HCT116 (cell line): ENCODE measurements around the gene MAGT1. TPM values are rescaled to one million over a fixed set of nuclear protein-coding genes. Genes with fewer than 3 reads are reported as not detected.

Experiments
- ATAC-seq: fragments of 200-7000 bp; cut with Tn5 transposase; 2 replicates; pipeline ENCODE4 v1.9.1; 2020; ENCODE audit warnings: mild to moderate bottlenecking, moderate library complexity
- BruUV-seq: library from RNA; stranded (reverse); fragments of 400-500 nt; replicated peaks from 2 replicates; lab custom pipeline; 2021; lab: Mats Ljungman, UMichigan
- CTCF ChIA-PET: fragments of 300-600 bp; sonication (Branson Sonifier 250); formaldehyde crosslinking; loops from one replicate; lab custom pipeline; 2021; ENCODE audit warnings: antibody characterized with exemption; lab: Charles Lee
- POLR2A ChIA-PET: fragments of 300-600, 350-600 bp; sonication (Branson Sonifier 250); formaldehyde crosslinking; loops from one replicate; lab custom pipeline; 2021; ENCODE audit warnings: antibody characterized with exemption; lab: Charles Lee
- RAD21 ChIA-PET, 2 experiments: fragments of 300-600 bp; sonication (Branson Sonifier 250); formaldehyde crosslinking; loops; one replicate each; lab custom pipeline; 2023; ENCODE audit warnings: low total read pairs in 2 of 2; ENCODE audit not compliant: uncharacterized antibody in 2 of 2, unreplicated experiment in 2 of 2, low non-redundant PET in 1 of 2; lab: Charles Lee
- DNase-seq: peaks from one replicate; pipeline ENCODE4 v3.0.0-alpha.2; 2010; ENCODE audit warnings: low read depth, low spot score
- H2AFZ ChIP-seq: fragments of 200-600 bp; shearing (Covaris generic), sonication (generic); 2 replicates; pipeline ENCODE4 v1.6.1; 2017; ENCODE audit warnings: low read depth, mixed run types, mixed read lengths, antibody characterized with exemption, low read length; ENCODE audit not compliant: poor library complexity, severe bottlenecking
- H3K27ac ChIP-seq: 2 replicates; pipeline ENCODE4 v1.5.1; 2012; ENCODE audit warnings: low read depth, low read length
- H3K27me3 ChIP-seq: fragments of 200-600 bp; sonication (generic); 2 replicates; pipeline ENCODE4 v1.6.1; 2016; ENCODE audit warnings: mixed run types, low read length, mixed read lengths; ENCODE audit not compliant: insufficient read depth
- H3K36me3 ChIP-seq, 2 experiments: fragments of 200-500 bp in 1 of 2; fragments of 200-600 bp in 1 of 2; sonication (Bioruptor generic) in 1 of 2; sonication (generic) in 1 of 2; 2 replicates each; pipeline versions ENCODE4 v1.5.1 to v1.6.1; 2014 to 2016; ENCODE audit warnings: low read length in 2 of 2, inconsistent platforms in 1 of 2, mixed read lengths in 1 of 2, mixed run types in 1 of 2; ENCODE audit not compliant: insufficient read depth in 2 of 2, control insufficient read depth in 1 of 2
- H3K4me1 ChIP-seq, 2 experiments: fragments of 200-600 bp in 1 of 2; sonication (generic) in 1 of 2; 2 replicates each; pipeline versions ENCODE4 v1.5.1 to v1.6.1; 2012 to 2017; ENCODE audit warnings: low read length in 2 of 2, inconsistent platforms in 1 of 2, mild to moderate bottlenecking in 1 of 2, mixed read lengths in 1 of 2, mixed run types in 1 of 2, moderate library complexity in 1 of 2; ENCODE audit not compliant: insufficient read depth in 2 of 2, control insufficient read depth in 1 of 2
- H3K4me2 ChIP-seq: fragments of 200-600 bp; sonication (generic); 2 replicates; pipeline ENCODE4 v1.6.1; 2017; ENCODE audit warnings: mixed run types, low read length, mixed read lengths
- H3K4me3 ChIP-seq, 2 experiments: fragments of 200-600 bp in 1 of 2; sonication (generic) in 1 of 2; replicated peaks in 1 of 2; 2 replicates each; pipeline ENCODE4 v1.5.1; 2011 to 2016; ENCODE audit warnings: low read length in 2 of 2, control low read depth in 1 of 2, low read depth in 1 of 2, mild to moderate bottlenecking in 1 of 2, mixed read lengths in 1 of 2, mixed run types in 1 of 2
- H3K79me2 ChIP-seq: fragments of 200-600 bp; sonication (generic); 2 replicates; pipeline ENCODE4 v1.6.1; 2017; ENCODE audit warnings: mild to moderate bottlenecking, mixed run types, low read length, moderate library complexity, mixed read lengths; ENCODE audit not compliant: insufficient read depth
- H3K9ac ChIP-seq: fragments of 200-600 bp; sonication (generic); 2 replicates; pipeline ENCODE4 v1.6.1; 2016; ENCODE audit warnings: low read length, mixed read lengths
- H3K9me2 ChIP-seq: fragments of 200-600 bp; sonication (generic), shearing (Covaris generic); 2 replicates; pipeline ENCODE4 v1.6.1; 2017; ENCODE audit warnings: mixed run types, mild to moderate bottlenecking, moderate library complexity; ENCODE audit not compliant: insufficient read depth
- H3K9me3 ChIP-seq, 2 experiments: fragments of 200-500 bp in 1 of 2; fragments of 200-600 bp in 1 of 2; sonication (Bioruptor generic) in 1 of 2; sonication (generic) in 1 of 2; 2 replicates each; pipeline ENCODE4 v1.6.1; 2014 to 2017; ENCODE audit warnings: low read length in 2 of 2, mixed read lengths in 2 of 2, inconsistent platforms in 1 of 2, low read depth in 1 of 2, mild to moderate bottlenecking in 1 of 2, mixed run types in 1 of 2, moderate library complexity in 1 of 2; ENCODE audit not compliant: control insufficient read depth in 1 of 2, insufficient read depth in 1 of 2
- H4K20me1 ChIP-seq: fragments of 200-600 bp; sonication (generic), shearing (Covaris generic); 2 replicates; pipeline ENCODE4 v1.6.1; 2017; ENCODE audit warnings: mixed run types, mild to moderate bottlenecking, moderate library complexity; ENCODE audit not compliant: insufficient read depth
- EZH2 ChIP-seq: fragments of 200-600 bp; sonication (generic); IDR thresholded peaks from 2 replicates; pipeline ENCODE4 v1.6.1; 2017; ENCODE audit warnings: antibody characterized with exemption, mixed run types
- TCF7L2 ChIP-seq: IDR thresholded peaks from 2 replicates; pipeline ENCODE4 v1.7.0; 2011; ENCODE audit warnings: borderline replicate concordance, inconsistent platforms; ENCODE audit not compliant: insufficient read depth, insufficient read length; ENCODE audit errors: extremely low read depth
- ZFX ChIP-seq: fragments of 450-650 bp; IDR thresholded peaks from 2 replicates; pipeline ENCODE4 v1.6.1; 2017
- ZNF274 ChIP-seq: fragments of 200-500 bp; sonication (Bioruptor generic); IDR thresholded peaks from 2 replicates; pipeline ENCODE4 v1.6.1; 2014; ENCODE audit warnings: mild to moderate bottlenecking, low read depth, low read length, inconsistent platforms
- intact Hi-C: fragments of 100-400 bp; cut with micrococcal nuclease; formaldehyde crosslinking; loops from 2 replicates; pipeline ENCODE4 v1.10.0; 2022
- total RNA-seq: library from RNA; stranded (reverse); gene quantifications from one replicate; pipeline ENCODE4 v1.2.1, GENCODE V29; 2021; ENCODE audit not compliant: unreplicated experiment
- TF ChIP-seq, protein P1 (sequence below): IDR thresholded peaks from 2 replicates; pipeline ENCODE4 v1.6.1; 2012
- TF ChIP-seq, protein P2 (sequence below): IDR thresholded peaks from 2 replicates; pipeline ENCODE4 v1.6.1; 2012; ENCODE audit warnings: low read depth

The MAGT1 gene
- total RNA-seq, 1 experiment from 2014 or later: 39.5 TPM

DNA sequence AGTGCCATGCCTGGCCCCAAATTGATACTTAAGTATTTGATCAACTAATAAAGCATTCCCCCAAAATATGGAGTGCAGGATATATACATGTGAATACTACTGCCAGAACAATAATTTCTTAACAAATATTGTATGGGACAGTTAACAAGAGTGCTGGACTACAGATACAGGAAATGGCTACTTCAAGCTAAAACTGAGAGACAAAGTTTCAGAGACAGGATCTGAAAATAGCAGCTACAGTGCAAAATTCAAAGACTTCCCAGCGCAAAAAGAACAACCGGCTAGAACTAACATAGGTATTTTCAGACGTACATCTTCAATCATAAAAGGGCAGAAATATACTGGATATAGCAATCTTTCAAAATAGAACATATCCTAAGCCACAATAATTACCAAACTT, 115.5 kb downstream of the MAGT1 start:
- Histone ChIP-seq H2AFZ (no peak overlapping the region), H3K36me3 (no peaks in the 10 kb centered on the region), H3K79me2 (peaks cover 96% of the 10 kb centered on the region), H3K4me1 (peaks cover 0 to 4% of the 10 kb centered on the region in 2 experiments; a peak in 1 of 4 replicates), H3K27ac (no peak overlapping the region), H3K9ac (no peak overlapping the region), H3K27me3 (no peaks in the 10 kb centered on the region), H3K9me3 (no peaks in the 10 kb centered on the region), H3K4me3 (no peak overlapping the region), H3K4me2 (no peak overlapping the region), H3K9me2 (no peaks in the 10 kb centered on the region), H4K20me1 (0 out of 2 replicates have a peak, but pooled peaks cover 3% of the 10 kb centered on the region)
- intact Hi-C loops: no loop called here
- TF ChIP-seq EZH2: no peak
- no peak for TF ChIP-seq TCF7L2
- ChIA-PET POLR2A (no interaction called here), RAD21 (no interaction called here), CTCF (no interaction called here)
- ATAC-seq (no peak), DNase-seq (no peak)
- BruUV-seq: no TSS peak

DNA sequence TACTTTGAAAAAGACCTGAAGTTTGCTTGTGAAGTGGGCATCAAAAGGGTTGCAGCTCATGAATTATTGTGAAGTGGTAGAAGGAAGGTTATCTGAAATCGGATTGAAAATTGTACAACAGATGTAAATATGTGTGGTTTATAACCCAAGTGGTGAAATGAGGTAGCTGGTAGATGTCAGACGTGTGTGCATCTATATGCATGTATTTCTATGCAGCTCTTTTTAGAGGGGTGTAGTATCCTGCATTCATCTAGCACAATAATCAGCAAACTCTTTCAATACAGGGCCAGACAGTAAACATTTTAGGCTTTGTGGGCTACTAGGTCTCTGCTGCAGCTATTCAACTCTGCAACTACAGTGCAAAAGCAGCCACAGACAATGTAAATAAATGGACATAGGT, 118.6 kb downstream of the MAGT1 start:
- no peak for TF ChIP-seq ZNF274
- TF ChIP-seq ZFX: no peak
- TF ChIP-seq, protein P1, sequence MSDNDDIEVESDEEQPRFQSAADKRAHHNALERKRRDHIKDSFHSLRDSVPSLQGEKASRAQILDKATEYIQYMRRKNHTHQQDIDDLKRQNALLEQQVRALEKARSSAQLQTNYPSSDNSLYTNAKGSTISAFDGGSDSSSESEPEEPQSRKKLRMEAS: no peak
- TF ChIP-seq, protein P2, sequence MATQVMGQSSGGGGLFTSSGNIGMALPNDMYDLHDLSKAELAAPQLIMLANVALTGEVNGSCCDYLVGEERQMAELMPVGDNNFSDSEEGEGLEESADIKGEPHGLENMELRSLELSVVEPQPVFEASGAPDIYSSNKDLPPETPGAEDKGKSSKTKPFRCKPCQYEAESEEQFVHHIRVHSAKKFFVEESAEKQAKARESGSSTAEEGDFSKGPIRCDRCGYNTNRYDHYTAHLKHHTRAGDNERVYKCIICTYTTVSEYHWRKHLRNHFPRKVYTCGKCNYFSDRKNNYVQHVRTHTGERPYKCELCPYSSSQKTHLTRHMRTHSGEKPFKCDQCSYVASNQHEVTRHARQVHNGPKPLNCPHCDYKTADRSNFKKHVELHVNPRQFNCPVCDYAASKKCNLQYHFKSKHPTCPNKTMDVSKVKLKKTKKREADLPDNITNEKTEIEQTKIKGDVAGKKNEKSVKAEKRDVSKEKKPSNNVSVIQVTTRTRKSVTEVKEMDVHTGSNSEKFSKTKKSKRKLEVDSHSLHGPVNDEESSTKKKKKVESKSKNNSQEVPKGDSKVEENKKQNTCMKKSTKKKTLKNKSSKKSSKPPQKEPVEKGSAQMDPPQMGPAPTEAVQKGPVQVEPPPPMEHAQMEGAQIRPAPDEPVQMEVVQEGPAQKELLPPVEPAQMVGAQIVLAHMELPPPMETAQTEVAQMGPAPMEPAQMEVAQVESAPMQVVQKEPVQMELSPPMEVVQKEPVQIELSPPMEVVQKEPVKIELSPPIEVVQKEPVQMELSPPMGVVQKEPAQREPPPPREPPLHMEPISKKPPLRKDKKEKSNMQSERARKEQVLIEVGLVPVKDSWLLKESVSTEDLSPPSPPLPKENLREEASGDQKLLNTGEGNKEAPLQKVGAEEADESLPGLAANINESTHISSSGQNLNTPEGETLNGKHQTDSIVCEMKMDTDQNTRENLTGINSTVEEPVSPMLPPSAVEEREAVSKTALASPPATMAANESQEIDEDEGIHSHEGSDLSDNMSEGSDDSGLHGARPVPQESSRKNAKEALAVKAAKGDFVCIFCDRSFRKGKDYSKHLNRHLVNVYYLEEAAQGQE: no peak
- ATAC-seq: no peak
- intact Hi-C loops: no loop called here
- Histone ChIP-seq H3K4me3 (no peak overlapping the region), H3K4me1 (no peaks in the 10 kb centered on the region), H3K9me3 (no peaks in the 10 kb centered on the region), H3K4me2 (no peak overlapping the region), H3K9me2 (no peaks in the 10 kb centered on the region), H3K36me3 (no peaks in the 10 kb centered on the region), H3K27me3 (no peaks in the 10 kb centered on the region), H2AFZ (no peak overlapping the region), H3K27ac (no peak overlapping the region), H4K20me1 (0 out of 2 replicates have a peak, but pooled peaks cover 3% of the 10 kb centered on the region), H3K79me2 (peaks cover 96% of the 10 kb centered on the region), H3K9ac (no peak overlapping the region)
- DNase-seq: no peak
- BruUV-seq: no TSS peak
- RAD21 ChIA-PET: no interaction called here
- CTCF ChIA-PET: no interaction called here
- POLR2A ChIA-PET: no interaction called here

Other genes with a start within 250 kb of the MAGT1 start
- 61.3 TPM for gene ATRX, start 109.2 kb downstream of the MAGT1 start, total RNA-seq
- gene COX7B, start 4.0 kb upstream of the MAGT1 start, total RNA-seq: 268 TPM
- 6.3 TPM for gene ATP7A, start 15.3 kb upstream of the MAGT1 start, total RNA-seq
- gene PGAM4, start 74.2 kb upstream of the MAGT1 start, total RNA-seq: not detected
- 492 TPM for gene PGK1, start 208.8 kb upstream of the MAGT1 start, total RNA-seq
- gene TAF9B, start 244.2 kb upstream of the MAGT1 start, total RNA-seq: 16.2 TPM